PC-3 (cell line): ENCODE results near the gene CASP1. TPM values are rescaled to one million over a fixed set of nuclear protein-coding genes. Genes with fewer than 3 reads are reported as not detected.
"Not testable (repeated sequence)": the region's sequence is repeated elsewhere in the genome, so short reads cannot be mapped to it uniquely, and the experiment has no call there.

Experiments
- ATAC-seq: fragments of 200-7000 bp; cut with Tn5 transposase; 2 replicates; pipeline ENCODE4 v1.9.1; 2020; ENCODE audit warnings: mild to moderate bottlenecking, moderate library complexity
- BruUV-seq: library from RNA; stranded (reverse); fragments of 400-500 nt; replicated peaks from 2 replicates; lab custom pipeline; 2021; lab: Mats Ljungman, UMichigan
- CTCF ChIA-PET: fragments of 300-600 bp; sonication (Branson Sonifier 250); formaldehyde crosslinking; loops from one replicate; lab custom pipeline; 2022; ENCODE audit warnings: antibody characterized with exemption; lab: Charles Lee
- POLR2A ChIA-PET: fragments of 300-600 bp; sonication (Branson Sonifier 250); formaldehyde crosslinking; loops from one replicate; lab custom pipeline; 2022; ENCODE audit warnings: antibody characterized with exemption; ENCODE audit not compliant: unreplicated experiment; lab: Charles Lee
- DNase-seq: peaks from one replicate; pipeline ENCODE4 v3.0.0-alpha.2; 2015
- H2AFZ ChIP-seq: fragments of 300-600 bp; sonication (generic); 2 replicates; pipeline ENCODE4 v1.6.0; 2016; ENCODE audit warnings: antibody characterized with exemption, low read length
- H3F3A ChIP-seq: fragments of 300-600 bp; sonication (generic); one replicate; pipeline ENCODE4 v1.6.0; 2017; ENCODE audit warnings: antibody characterized with exemption, low read length, control low read depth, mild to moderate bottlenecking; ENCODE audit not compliant: unreplicated experiment
- H3K27ac ChIP-seq: fragments of 300-600 bp; sonication (generic); 2 replicates; pipeline ENCODE4 v1.5.1; 2016; ENCODE audit warnings: mild to moderate bottlenecking, low read length
- H3K27me3 ChIP-seq: fragments of 300-600 bp; sonication (generic); 2 replicates; pipeline ENCODE4 v1.6.1; 2016; ENCODE audit warnings: low read length, mixed read lengths
- H3K36me3 ChIP-seq: fragments of 300-600 bp; sonication (generic); 2 replicates; pipeline ENCODE4 v1.6.1; 2016; ENCODE audit warnings: low read depth, mixed run types, low read length, mixed read lengths
- H3K4me1 ChIP-seq: fragments of 300-600 bp; sonication (generic); 2 replicates; pipeline ENCODE4 v1.5.1; 2016; ENCODE audit warnings: low read length; ENCODE audit not compliant: insufficient read depth
- H3K4me2 ChIP-seq: fragments of 300-600 bp; sonication (generic); 2 replicates; pipeline ENCODE4 v1.6.0; 2016; ENCODE audit warnings: low read length
- H3K4me3 ChIP-seq: fragments of 300-600 bp; sonication (generic); 2 replicates; pipeline ENCODE4 v1.5.1; 2016; ENCODE audit warnings: mild to moderate bottlenecking, low read length, mixed read lengths
- H3K79me2 ChIP-seq: fragments of 300-600 bp; sonication (generic); 2 replicates; pipeline ENCODE4 v1.6.1; 2017; ENCODE audit warnings: low read length, mixed read lengths
- H3K9ac ChIP-seq: fragments of 300-600 bp; sonication (generic); 2 replicates; pipeline ENCODE4 v1.6.0; 2016; ENCODE audit warnings: mild to moderate bottlenecking, low read length
- H3K9me2 ChIP-seq: fragments of 300-600 bp; sonication (generic); replicated peaks from 2 replicates; pipeline ENCODE4 v1.6.1; 2016; ENCODE audit warnings: mixed run types, low read length, mixed read lengths
- H3K9me3 ChIP-seq: fragments of 300-600 bp; sonication (generic); 2 replicates; pipeline ENCODE4 v1.6.1; 2016; ENCODE audit warnings: low read length, mixed read lengths
- H4K20me1 ChIP-seq: fragments of 300-600 bp; sonication (generic); 2 replicates; pipeline ENCODE4 v1.6.1; 2016; ENCODE audit warnings: low read length, mixed read lengths
- CTCF ChIP-seq: fragments of 300-600 bp; sonication (generic); conservative IDR thresholded peaks from 2 replicates; pipeline ENCODE4 v1.5.1; 2017; ENCODE audit warnings: antibody characterized with exemption, low read depth, mild to moderate bottlenecking, low read length
- EZH2 ChIP-seq: fragments of 300-600 bp; sonication (generic); IDR thresholded peaks from one replicate; pipeline ENCODE4 v1.6.1; 2017; ENCODE audit warnings: antibody characterized with exemption, mild to moderate bottlenecking, low read length; ENCODE audit not compliant: unreplicated experiment
- EZH2phosphoT487 ChIP-seq: fragments of 300-600 bp; sonication (generic); IDR thresholded peaks from 2 replicates; pipeline ENCODE4 v1.6.1; 2018; ENCODE audit warnings: mild to moderate bottlenecking, antibody characterized with exemption, low read length, borderline replicate concordance
- intact Hi-C: fragments of 100-400 bp; cut with micrococcal nuclease; formaldehyde crosslinking; loops from 2 replicates; pipeline ENCODE4 v1.9.0; 2023
- total RNA-seq: library from RNA; depleted of rRNA; stranded (reverse); fragments of >200 nt; gene quantifications from 2 replicates; pipeline ENCODE4 v1.2.3, GENCODE V29; 2014

CASP1 gene
- total RNA-seq, 1 experiment from 2014 or later = 0.33 TPM

DNA sequence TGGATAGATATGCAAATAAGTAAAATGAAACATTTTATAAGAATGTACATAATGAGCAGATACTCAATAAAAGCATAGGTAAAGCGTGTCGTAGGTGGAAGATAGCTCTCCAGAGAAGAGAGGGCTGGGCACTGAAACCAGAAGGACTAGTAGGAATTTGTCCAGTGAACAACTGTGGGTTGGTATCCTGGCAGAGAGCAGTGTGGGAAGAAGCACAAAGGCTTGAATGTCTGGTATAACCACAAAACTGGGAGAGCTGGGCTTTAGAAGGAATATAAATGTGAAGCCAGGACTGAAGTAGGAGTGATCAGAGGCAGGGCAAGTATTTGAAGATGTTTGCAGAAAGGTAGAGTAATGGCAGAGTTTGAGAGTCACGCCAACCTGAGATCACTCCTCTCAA, 43.3 kb upstream of the CASP1 start:
- Histone ChIP-seq H3K9me2 (no peaks in the 10 kb centered on the region), H3K4me1 (no peaks in the 10 kb centered on the region), H3K27me3 (no peaks in the 10 kb centered on the region), H3K27ac (no peak overlapping the region), H3K9me3 (no peaks in the 10 kb centered on the region), H3K4me2 (no peak overlapping the region), H4K20me1 (no peaks in the 10 kb centered on the region), H3F3A (no peaks in the 10 kb centered on the region), H2AFZ (no peak overlapping the region), H3K9ac (no peak overlapping the region), H3K4me3 (no peak overlapping the region), H3K79me2 (no peaks in the 10 kb centered on the region), H3K36me3 (no peaks in the 10 kb centered on the region)
- POLR2A ChIA-PET = no interaction called here
- ATAC-seq (no peak), DNase-seq (no peak)
- no TSS peak for BruUV-seq
- intact Hi-C loops = no loop called here
- TF ChIP-seq EZH2phosphoT487 (no peak), CTCF (no peak), EZH2 (no peak)
- CTCF ChIA-PET = no interaction called here

DNA sequence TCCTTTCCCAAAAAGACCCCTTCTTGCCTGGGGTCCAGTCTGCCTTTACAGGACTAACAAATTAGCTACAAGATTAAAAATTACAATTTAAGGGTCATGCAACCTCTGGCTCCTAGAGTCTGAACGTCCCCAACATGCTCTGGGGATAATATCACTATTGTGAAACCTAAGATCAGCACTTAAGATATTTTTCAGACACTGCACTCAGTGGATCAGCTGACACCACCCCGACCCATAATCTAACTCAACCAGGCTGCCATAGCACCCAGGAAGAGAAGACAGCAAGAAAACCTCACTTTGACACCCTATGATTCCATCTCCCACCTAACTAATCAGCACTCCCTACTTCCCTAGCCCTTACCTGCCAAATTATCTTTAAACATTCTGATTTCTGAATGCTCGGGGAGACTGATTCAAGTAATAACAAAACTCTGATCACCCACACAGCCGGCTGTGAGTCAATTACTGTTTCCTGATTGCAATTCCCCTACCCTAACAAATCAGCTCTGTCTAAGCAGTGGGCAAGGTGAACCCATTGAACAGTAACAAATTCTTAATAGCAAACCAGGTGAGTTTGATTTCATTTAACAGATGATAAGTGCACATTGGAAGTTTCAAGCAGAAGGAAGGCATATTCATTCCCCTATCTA, 42.3 kb upstream of the CASP1 start:
- H2AFZ ChIP-seq = not testable (repeated sequence)

DNA sequence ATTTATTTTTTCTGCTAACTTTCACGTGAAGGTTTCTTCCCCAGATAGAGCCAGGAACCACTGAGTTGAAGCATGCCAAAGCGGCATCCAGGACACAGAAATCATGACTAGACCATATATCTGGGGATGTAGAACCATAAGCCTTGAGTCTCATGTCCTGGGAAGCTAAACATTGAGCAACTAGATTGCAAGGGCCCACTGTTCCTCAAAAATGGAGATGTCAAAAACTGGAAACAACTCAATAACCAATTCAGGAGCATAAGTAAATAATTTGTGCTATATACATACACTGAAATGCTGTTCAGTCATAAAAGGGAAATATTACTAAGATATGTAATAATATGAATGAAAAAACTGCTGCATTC, 39.2 kb upstream of the CASP1 start:
- H3K4me3 ChIP-seq = no peak overlapping the region
- intact Hi-C loops = no loop called here
- no peaks in the 10 kb centered on the region for H3K36me3 ChIP-seq
- BruUV-seq = no TSS peak
- ChIA-PET CTCF (no interaction called here), POLR2A (no interaction called here)
- DNase-seq (no peak), ATAC-seq (no peak)
- TF ChIP-seq EZH2 = no peak
- TF ChIP-seq EZH2phosphoT487 = no peak
- no peak for TF ChIP-seq CTCF
- no peak overlapping the region for H3K4me2 ChIP-seq
- no peak overlapping the region for H2AFZ ChIP-seq
- H3K9me3 ChIP-seq = no peaks in the 10 kb centered on the region
- H3K27me3 ChIP-seq = no peaks in the 10 kb centered on the region
- no peak overlapping the region for H3K9ac ChIP-seq
- H3K79me2 ChIP-seq = no peaks in the 10 kb centered on the region
- no peaks in the 10 kb centered on the region for H4K20me1 ChIP-seq
- no peaks in the 10 kb centered on the region for H3K9me2 ChIP-seq
- no peaks in the 10 kb centered on the region for H3F3A ChIP-seq
- H3K27ac ChIP-seq = no peak overlapping the region
- H3K4me1 ChIP-seq = no peaks in the 10 kb centered on the region

More for the DNA sequence above, 42.3 kb upstream of the CASP1 start:
- H3K36me3 ChIP-seq, H3F3A ChIP-seq, H4K20me1 ChIP-seq, H3K27me3 ChIP-seq, DNase-seq, intact Hi-C loops, H3K79me2 ChIP-seq, H3K9me3 ChIP-seq, H3K4me2 ChIP-seq, H3K4me1 ChIP-seq, H3K4me3 ChIP-seq, CTCF ChIA-PET, POLR2A ChIA-PET, H3K9ac ChIP-seq, BruUV-seq, ATAC-seq, H3K9me2 ChIP-seq, H3K27ac ChIP-seq: not testable (repeated sequence)
